CD1c-positive myeloid dendritic cell (primary cell): ENCODE results near the gene SLC38A4.

Experiments
- DNase-seq: peaks from one replicate; pipeline ENCODE4 v3.0.0-alpha.2; 2016; ENCODE audit errors: extremely low spot score

SLC38A4 gene

DNA sequence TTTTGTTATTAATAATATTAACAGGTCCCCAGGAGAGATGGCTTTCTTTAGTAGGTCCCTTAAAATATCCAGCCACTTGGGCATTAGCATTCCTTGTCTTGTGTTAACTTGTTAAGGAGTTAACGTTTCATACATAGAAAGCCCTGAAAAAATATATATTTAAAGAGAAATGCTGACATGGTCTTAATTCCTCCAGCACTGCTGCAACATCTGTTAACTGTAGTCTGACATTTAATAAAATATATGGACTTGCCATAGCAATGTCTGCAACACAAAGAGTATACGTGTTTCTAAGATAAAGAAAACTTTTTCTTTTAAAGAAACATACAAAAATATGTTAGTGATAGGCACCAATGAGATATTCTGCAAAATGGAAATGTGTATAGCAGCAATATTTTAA lies 10.0 kb downstream of the SLC38A4 start:
- DNase-seq, result no peak

DNA sequence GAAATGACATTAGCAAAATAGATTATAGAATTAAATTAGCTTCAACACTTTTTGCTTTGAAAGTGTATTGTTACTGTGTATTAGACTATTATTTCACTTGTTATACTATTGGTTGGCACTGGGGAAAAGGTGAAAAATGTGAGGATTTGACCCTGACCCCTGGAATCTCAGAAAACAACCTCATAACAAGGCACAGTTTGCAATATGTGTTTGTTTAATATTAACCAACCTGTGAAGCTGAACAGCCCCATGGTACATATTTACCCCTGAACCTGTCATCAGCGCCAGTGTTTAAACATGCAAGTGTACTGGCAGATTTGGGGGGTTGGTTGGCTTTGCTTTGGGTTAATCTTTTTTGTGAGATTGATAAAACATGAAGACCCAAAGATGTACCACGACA lies 11.7 kb downstream of the SLC38A4 start:
- DNase-seq, result no peak

DNA sequence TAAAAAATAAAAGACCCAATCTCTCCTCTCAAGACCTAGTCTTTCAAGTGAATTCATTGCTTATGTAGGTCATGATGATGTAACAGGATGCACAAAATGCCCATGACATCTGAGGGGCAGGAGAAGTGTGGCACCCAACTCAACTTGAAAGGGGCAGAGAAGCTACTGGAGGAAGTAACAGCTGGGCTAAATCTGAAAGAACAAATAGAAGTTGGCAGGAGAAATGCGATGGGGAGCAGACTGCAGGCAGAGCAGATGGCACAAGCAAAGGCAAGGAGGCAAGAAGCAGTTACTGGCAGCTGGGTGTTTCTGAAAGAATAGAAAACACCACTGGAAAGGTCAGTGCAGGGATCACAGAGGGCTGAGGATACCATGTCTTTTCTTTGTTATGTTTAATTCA lies 14.6 kb downstream of the SLC38A4 start:
- DNase-seq, result no peak

DNA sequence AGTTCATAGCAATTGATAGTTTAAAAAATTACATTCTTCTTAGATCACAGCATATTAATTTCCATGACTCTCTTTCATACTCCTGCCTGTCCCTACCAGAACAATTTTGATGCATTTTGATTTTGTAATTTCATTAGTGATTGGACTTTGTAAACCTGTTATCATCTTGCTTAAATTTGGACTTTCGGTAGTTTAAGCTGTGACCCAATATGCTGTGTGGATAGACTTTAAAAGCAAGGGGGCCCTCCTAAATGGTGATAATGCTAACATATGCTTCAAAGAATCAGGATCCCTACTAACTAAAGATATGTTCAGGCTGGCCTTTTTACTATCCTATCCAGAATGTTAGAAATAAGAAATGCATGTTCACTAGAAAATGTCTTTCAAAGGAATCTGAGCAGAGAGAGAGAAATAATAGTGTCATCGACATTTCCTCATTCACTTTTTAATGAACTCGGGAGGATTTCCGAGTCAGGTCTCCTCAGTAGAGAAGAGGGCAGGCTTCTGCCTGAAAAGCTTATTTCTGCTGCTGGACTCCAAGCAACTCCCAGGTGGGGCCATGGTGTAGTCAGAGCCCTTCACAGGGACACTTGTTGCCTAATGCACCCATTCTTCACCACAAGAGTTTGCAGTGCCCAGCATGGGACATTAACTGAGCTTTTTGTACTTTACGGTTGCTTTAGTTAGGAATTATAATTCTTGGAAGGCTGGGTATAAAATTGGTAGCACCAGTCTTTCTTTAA lies 16.7 kb downstream of the SLC38A4 start:
- DNase-seq, result no peak

DNA sequence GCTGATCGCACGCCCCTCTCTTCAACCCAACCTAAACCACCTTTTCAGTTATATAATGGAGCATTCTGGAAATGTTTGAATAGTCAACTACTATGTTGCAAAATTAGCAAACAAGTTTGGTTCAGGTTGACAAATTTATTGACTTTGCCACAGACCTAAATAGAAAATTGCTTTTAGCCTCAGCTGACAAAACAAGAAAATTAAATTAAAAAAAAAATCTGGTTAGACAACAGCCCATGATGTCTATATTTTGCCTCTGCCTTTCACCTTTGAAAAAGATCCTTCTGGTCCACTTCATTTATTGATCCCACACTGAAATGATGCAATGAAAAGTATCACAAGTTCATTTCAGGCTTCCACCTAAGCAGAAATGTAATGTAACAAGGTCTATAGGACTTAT lies 17.5 kb downstream of the SLC38A4 start:
- no peak for DNase-seq

DNA sequence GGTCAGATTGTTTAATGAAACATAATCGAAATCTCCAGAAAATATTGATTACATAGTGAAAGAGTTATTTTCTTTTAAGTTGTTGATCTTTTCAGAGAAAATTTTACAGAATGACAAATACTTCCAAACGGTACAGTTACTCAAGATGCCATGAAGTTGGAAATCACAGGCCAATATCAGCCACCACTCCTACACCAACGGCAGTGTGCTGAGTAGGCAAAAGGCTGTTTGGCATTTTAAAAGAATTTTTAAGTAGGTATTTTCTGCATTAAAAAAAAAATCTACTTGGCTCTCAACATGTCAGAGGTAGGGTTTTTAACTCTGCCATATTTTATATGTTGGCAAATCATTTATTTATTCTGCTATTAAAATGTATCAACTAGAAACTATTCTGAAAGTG lies 21.7 kb downstream of the SLC38A4 start:
- no peak for DNase-seq

DNA sequence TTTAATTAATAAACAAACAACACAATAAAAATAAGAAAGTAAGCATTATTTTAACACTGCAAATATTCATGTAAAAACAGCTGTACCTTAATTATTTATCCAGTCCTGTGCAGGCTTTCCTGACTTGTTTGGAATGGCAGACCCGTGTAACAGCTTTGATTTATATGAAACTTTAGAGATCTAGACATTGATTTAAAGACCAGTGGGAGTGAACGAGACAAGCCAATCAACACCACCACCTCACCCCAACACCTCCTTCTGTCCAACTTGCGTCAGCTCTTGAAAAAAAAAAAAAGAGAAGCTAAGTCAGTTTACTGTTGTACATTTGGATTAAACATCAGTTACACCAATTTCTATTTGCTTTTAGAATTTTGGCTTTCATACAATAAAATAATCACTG lies 22.3 kb downstream of the SLC38A4 start:
- no peak for DNase-seq

DNA sequence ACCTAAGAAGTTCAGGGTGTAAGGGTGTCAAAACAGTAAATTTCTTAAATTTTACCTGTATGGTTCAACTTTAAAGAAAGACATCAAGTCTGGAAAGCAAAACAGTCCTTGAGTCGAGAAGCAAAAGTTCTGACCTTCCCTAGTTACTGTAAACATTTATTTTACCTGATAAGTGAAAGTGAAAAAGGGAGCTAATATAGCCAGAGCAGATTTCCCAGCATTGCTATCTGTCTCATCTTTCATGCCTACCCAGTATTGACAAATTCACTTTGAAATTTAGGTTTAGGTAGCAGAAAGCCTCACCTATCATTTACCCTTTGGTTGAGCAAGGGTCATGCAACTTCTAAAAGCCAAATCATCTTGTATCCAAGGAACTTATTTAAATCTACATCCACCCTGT lies 24.5 kb downstream of the SLC38A4 start:
- no peak for DNase-seq

DNA sequence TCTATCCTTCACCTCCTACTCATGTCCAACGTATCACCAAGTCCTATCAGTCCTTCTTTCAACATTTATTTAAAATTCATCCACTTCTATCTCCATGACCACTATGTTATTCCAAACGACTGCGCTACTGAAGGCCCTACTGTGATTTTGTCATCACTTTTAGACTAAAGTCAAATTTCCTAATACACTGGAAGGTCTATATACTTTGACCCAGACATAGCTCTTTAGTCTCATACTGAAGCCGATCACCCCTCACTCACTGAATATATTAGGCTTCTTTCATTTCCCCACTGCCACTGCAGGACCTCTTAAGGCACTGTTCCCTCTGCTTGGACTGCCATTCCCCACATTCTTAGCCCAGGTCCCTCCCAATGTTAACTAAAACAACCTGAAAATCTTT lies 25.6 kb downstream of the SLC38A4 start:
- DNase-seq, result no peak

DNA sequence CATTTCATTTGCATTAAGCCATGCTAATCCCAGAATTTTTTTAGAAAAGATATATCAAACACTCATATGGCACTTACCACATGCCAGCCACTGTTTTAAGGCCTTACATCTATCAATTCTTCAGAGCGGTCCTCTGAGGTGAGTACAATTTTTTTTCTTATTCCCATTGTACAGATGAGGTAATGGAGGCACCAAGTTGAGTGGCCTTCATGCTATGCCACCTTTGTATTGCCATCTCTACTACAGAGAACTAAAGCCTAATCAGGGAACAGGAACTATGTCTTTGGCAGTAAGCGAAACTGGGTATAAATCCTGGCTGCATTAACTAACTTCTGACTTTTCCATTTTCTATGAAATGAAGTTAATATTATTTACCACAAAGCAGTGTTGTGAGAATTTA lies 27.1 kb downstream of the SLC38A4 start:
- no peak for DNase-seq

DNA sequence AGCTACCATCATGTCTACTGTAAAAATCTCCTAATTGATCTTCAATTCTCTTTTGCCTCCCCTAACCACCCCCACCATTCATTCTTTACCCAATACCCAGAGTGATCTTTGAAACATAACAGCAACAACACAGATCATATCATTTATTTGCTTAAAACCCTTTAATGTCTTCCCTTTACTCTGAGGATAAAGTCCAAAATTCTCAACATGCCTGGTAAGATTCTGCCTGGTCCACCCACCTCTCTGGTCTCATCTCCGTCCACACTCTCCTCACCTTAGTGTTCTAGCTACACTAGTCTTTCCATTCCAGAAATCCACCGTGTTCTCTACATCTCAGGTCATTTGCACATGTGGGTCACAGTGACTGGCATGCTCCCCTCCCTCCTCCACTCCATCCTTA lies 27.7 kb downstream of the SLC38A4 start:
- DNase-seq, result no peak

DNA sequence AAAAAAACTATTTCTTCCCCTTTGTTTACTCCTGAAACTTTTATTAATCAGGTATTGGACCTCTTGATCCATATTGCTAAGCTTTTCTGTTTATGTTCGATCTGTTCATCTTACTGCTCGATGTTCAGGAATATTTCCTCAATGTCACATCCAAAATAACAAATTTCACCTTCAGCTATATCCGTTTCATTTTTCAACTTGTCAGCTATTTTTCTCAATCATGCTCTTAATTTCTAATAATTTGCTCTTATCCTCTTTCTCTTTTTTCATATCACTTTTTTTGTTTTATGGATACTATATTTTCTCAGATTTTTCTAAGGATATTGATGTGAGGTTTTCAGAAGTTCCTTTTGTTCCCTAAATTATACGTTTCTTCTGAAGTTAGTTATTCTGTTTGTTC lies 29.8 kb downstream of the SLC38A4 start:
- DNase-seq, result no peak

DNA sequence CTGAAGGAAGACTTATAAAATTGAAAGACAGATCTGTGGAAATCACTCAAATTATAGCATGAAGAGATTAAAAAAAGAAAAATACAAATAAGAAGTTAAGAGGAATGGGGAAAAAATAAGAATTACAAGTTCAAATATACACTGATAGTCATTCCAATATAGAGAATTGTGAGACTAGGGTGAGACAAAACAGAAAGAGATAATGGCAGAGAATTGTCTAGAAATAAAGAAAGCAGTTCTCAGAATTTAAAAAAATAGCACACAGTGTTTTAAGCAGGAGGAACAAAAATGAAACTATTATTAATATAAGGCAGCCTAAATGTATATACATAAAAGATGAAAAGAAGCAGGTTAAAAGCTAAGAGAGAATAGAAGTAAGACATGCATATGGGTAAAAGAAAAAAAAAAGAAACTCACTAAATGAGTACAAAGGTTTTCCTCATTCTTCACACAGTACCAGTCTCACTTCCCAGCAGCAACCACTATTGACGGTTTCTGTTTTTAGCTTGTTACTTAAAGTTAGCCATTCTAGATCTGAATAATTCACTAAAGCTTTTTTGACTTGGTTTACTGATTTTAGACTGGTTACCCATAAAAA lies 31.1 kb downstream of the SLC38A4 start:
- no peak for DNase-seq

DNA sequence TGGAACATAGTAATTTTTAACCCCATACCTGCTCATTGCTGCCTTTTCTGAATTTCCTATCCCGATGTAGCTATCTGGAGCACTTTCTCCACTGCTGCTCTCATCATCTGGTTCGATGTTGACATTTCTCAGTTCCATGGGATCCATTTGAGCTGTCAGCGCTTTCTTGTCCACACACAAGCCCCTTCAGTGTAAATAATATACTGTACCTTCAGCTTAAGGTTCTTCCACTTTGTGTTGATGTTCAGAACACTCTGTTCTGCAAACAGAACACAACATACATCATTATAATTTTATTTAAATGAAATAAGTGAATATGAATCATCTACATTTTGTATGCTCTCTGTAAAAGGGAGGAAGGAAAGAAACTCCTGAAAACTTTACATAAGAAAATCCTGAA lies 32.9 kb downstream of the SLC38A4 start:
- DNase-seq, result no peak

DNA sequence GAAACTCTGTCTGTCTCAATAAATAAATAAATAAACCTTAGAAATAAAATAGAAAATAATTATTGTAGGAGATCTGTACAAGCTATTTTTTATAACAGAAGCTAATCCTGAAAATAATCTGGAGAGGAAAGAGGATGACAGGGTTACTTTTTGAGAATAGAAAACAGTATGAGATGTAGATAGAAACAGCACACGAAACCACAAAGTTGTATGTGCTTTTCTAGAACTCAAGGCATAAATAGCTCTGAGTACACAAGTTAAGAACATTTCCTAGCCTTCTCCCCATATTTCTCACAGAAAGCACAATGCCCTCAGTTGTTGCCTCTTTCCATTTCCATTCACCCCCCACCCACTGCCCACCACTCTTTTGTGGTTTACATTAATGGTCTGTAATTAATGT lies 35.7 kb downstream of the SLC38A4 start:
- no peak for DNase-seq

DNA sequence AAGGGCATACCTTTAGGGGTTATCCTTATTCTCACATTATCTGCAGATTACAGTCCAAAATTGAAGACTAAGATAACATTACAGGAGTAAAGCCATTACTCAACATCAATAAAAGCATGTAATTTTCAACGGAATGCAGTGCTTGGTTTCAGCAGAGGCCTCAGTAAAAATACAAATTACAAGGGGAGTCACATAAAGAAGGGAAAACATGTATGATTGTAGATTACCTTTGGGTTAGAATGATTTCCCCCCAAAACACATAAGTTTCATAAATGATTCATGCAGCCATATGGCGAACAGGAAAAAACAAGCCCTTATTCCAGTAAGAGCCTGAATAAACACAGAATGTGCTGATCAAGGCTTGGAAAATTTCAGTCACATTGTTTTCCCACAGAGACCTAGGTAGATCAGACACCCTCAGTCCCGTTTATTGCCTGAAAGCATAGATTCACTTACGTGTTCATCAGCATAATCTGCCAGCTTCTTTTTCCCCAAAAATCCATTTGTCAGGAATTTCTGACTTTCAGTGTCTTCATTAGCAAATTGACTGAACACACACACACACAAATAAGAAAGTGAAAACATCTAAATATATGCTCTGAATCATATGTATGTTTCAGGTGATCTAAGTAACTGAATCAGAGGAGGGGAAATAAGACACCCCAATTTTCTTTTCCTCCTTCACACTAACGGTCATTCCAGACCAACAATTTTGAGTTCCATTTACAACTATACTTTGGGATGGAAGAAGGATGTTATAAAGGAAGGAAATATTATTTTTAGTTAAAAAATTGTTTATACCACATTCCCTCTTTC lies 37.5 kb downstream of the SLC38A4 start:
- DNase-seq, result no peak

DNA sequence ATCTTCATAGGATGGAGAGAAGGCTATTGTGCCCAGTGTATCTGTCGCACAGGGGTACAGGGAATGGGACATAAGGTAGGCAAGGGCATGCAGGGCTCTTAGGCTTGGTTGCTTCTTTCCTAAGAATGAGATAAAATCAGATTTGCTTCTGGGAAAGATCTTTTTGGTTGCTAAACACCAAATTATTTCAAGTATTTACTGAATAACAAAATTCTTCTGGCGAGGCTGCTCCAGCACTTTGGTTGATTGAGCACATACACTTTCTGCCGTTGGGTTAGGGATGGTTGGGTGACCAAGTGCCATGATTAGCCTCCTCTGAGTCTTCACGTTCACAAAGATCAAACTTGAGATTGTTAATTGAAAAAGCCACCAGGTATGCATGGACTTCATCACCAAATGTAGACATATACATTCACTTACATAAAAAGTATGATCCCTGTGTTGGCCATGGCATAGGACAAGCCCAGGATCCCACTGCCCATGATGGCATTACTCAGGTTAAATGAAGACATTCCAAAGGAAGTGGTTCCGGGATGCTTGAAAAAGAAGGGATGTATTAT lies 38.2 kb downstream of the SLC38A4 start:
- DNase-seq, result no peak

DNA sequence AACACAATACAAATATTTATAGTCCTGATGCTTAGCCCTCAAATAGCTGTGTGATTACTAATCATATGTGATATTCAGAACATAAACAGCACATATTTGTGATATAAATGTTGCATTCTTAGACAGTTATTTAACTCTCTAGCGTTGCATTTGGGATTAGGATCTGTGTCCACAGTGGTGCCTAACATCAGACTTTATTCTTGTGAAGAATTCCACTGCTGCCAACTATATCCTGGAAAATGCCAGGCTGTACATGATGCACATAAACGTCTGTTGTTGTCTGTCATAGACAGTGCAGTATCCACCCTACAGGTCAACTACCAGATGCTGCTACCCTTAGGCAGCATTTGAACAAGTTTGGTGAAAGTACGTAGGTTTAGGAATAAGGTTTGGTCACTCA lies 39.0 kb downstream of the SLC38A4 start:
- DNase-seq, result no peak

DNA sequence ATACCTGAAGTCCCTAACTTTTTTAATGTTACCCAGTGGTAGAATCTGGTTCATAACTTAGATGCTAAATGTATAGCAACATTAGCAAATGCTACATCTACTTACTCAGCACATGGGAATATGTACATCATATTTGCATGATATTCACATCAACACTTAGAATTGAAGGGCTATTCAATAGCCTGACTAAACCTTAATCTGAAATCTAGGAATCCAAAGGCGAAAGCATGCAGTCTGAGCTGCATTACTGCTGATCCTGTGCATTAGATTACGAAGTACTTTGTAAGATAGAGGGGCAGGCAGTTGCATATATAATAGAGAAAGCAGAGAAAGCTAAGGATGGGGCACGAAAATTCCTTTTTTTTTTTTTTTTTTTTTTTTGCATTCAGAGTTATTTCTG lies 40.4 kb downstream of the SLC38A4 start:
- no peak for DNase-seq

DNA sequence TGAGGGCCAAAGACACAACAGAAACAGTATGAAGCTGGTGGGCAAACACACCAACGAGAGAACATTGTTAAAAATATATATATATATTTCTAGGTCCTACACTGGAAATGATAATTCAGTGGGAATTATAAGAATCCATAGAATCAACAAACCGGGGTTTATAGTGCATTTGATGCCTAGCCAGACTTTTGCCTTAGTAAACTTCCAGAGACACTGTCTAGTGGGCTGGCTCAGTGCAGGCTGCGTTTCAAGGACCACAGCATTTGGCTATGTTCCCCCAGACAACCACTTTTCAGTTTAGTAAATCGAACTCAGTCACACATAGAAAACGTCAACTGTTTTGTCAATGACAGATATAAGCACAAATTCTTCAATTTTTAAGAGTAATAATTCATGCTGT lies 41.9 kb downstream of the SLC38A4 start:
- no peak for DNase-seq

DNA sequence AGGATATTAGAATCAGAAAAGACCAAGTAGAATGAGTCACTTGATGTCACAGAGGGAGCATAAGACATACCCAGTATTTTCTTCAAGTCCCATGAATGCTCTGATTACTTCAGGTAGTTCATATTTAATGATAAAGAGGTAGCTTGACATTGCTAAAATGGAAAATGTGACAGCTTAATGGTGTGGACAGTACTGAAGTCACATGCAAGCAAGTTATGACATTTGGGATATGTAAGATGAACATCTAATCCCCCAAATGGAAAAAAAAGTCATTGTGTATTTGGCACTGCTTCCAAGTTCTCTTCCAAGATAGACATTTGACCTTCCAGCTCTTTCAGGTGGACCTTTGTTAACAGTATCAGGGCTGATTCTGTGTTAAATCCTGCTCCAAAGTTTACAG lies 45.9 kb downstream of the SLC38A4 start:
- DNase-seq, result no peak

DNA sequence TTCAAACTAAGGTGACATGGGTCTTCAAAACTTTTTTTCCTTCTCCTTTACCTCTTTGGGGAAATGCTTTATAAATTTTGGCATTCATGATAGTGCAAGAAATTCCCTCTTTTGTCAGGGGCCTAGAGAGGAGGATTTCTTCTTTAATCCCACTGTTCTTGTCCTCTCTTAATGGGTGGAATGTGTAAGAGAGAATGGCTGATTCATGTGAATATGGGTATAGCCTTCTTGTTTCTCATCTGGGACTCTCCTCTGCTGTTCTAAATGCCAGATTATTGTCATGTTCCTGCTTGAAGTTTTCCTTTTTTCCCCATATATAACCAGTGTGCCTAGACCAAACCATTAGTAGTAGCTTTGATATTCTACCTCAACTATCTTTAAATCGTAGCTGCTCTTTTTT lies 46.7 kb downstream of the SLC38A4 start:
- no peak for DNase-seq

DNA sequence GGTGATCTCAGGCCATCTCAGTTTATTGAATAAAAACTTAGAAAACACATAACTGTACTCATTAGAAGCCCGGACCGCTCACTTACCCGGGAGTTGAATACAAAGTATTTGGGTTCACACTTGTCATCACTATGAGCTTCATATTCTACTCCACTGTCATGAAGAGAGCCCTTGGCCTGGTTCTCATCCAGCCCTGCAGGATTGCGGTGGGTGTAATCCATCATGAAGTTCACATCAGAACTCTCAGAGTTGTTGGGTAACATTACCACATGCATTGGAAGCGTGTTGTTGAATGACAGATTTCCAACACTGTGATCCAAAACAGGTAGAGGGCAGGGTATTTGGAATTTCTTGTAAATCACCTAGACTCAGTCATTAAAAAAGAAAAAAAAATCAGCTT lies 47.4 kb downstream of the SLC38A4 start:
- no peak for DNase-seq
